GM18870 (cell line): ENCODE data around the gene ZBTB24.
"Not testable (repeated sequence)": the region's sequence is repeated elsewhere in the genome, so short reads cannot be mapped to it uniquely, and the experiment has no call there.

ENCODE experiments used
- ATAC-seq: cut with Tn5 transposase; IDR thresholded peaks from one replicate; pipeline ENCODE4 v1.9.1; 2021; ENCODE audit warnings: moderate library complexity; ENCODE audit not compliant: unreplicated experiment

ZBTB24 gene

DNA sequence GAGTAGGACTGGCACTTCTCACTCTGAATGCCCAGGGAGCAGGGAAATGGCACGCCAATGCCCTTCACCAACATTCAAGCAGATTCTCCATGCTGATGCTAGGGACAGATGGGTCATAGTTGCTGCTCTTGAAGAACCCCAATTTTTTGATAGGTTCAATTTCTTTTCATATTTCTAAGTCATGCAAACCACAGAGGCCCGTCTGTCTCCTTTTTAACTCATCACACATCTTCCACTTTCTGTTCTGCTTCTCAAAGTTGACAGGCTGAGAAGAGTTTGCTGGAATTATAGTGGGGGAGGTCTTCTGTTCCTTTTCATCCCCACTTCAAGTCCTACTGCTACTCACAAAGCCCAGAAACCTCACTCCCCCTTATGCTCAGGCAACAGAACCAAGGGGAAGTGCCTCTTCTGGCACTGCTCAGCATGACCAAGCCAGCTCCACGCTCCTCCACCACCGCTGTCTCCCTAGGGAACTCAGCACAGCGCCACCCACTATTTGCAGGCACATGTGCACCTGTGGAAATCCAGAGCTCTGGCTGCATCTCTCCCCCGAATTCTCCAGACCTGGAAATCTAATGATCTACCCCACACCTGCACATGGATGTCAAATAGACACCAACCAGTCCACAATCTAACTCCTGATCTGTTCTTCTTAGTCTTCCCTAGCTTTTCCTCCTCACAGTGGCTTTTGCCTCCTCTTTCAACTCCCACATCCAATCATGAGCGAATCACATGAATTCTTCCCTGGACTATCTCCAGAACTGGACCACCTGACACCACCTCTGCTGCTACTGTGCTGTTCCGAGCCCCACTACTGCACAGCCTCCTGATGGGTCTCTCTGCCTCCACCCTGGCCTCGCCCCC lies 10.7 kb downstream of the ZBTB24 start:
- ATAC-seq, result no peak

DNA sequence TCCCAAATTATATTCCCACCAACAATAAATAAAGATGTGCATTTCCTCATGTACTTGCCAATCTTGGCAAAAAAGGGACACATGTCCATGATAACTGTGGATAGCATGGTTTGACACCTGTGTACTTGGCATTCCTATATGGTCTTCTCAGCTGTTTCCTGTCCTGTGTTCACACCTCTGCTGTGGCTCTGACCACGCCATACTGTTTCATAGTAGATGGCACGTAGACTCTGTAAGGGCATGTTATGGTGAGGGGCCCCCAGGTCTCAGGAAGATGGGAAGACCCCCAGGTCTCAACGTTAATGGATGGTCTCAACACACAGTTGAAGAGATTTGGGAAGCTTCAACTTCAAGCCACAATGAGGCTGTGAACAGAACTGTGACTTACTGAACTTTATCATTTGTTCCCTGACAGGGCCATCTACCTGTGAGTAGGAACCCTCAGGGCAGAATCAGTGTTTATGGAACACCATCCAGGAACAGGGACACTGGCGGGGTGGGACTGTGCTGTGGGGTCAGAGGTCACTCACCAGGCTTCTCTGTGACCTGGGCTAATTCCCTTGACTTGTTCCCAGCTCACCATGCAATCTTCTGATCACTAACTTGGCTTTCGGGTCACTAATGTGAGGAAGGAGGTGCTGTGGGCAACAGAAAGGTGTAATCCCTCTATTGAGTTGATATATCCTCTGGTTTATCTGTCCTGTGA lies 11.8 kb downstream of the ZBTB24 start:
- no peak for ATAC-seq

DNA sequence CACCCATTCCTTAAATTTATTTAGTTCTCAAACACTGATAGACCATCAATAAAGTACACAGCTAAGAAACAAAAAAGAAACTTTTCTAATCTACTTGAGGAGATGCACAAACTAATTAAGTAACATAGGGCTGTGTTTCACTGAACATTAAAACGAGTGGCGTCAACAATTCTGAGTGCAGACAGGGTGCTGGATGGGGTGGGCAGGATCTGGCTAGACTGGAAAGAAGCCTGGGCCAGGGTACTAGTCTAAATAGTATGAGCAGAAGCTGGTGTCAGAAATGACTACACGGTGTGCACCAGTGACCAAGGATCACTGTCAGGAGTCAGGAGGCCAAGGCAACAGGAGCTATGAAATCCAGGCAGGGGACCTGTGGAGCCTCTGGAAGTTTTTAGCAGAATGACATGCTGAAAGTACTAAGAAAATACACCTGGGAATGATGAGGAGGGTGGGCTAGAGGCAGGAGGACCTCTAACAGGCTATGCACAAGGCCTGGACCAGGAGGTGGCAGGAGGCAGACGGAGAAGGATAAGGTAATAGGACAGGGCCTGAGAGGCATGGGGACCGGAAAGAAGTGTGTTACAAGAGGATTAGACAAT lies 13.3 kb downstream of the ZBTB24 start:
- ATAC-seq, result no peak

DNA sequence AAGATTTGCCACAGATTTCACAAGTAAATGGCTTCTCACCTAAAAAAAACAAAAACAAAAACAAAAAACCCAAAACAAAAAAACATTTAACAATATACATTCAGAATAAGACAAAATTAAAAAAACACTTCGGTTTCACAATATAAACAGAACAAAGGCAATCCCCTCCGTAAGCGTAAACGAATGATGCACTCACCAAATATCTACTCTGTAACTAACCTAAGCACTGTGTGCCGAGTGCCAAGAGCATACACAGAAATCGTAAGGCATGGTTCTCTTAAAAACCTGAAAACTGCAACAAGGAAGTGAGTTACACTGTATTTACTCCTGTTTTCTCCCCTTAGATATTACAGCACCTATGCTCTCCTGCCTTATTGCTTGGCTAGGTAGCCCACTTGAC lies 15.3 kb downstream of the ZBTB24 start:
- ATAC-seq, result no peak

DNA sequence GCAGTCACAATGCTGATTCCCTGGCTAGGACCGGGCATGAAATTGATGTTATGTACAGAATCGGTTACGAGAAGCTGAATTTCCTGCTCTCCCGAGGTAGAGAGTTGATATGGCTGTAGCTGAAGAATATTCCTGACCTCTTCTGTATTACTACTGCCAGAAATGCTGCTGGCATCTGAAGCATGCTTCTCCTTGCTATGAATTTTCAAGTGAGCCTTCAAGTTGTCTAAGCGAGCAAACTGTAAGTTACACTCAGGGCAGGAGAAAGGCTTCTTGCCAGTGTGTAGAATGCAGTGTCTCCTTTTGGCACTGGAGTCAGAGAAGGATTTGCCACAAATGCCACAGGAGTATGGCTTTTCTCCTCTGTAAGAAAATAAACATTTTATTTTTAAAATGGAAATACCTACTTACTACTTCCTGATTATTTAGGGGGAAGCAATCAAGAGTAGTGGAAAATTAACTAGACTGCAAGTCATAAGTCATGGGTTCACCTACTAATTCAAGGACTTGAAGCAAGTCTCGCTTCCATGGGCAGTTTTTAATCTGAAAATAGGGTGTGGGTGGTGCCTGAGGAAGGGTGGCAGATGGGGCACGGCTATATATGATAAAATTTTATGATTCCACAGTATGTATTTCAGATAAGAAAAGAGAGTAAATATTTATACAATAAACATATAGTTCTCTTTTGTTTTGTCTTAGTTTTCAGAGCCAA lies 16.7 kb downstream of the ZBTB24 start:
- ATAC-seq, result no peak

DNA sequence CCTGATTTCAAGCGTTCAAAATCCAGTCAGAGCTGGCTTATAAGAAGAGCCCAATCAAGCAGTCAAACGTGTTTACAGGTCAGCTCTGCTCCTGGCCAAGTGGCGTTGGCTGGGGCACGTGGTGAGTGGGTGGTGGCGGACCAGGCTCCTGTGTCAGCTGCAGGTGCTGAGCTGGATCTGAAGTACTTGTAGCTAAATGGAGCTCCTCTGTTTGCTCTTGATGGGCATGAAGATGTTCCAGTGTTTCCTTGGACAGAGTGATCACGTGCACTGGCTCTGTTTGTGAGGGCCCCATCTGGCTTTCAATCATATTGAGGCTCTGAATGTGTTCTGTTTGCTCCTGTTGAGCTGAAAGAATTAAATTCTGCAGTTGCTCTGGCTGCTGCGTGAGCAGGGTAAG lies 17.2 kb downstream of the ZBTB24 start:
- no peak for ATAC-seq

DNA sequence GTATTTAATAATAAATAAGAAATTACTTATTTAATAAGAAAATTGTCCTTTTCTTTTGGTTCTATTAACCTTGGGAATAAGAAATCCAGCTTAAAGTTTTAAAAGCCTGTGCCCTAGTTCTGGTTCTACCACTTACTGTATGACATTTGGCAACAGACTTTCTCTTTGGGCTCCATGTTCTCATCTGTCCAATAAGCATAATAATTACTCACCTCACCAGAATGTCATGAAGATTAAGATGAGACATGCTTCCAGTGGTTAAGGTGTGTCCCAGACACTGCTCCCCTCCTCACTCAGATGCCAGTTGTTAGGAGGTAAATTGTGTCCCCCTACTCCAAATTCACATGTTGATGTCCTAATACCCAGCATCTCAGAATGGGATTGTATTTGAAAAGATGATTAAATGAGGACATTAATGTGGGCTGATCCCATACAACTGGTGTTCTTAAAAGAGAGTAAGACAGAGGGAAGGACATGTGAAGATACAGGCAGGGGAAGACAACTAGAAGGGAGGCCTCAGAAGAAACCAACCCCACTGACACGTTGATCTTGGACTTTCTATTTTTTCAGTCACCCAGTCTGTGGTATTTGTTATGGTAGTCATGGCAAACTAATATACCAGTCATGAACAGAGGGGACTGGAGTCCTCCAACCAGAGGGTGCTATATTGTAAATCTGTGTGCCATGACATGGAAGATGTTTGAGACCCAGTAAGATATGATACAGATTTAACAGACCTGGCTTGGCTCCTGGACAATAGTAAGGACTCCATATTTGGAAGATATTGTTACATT lies 21.1 kb downstream of the ZBTB24 start:
- ATAC-seq, result no peak

DNA sequence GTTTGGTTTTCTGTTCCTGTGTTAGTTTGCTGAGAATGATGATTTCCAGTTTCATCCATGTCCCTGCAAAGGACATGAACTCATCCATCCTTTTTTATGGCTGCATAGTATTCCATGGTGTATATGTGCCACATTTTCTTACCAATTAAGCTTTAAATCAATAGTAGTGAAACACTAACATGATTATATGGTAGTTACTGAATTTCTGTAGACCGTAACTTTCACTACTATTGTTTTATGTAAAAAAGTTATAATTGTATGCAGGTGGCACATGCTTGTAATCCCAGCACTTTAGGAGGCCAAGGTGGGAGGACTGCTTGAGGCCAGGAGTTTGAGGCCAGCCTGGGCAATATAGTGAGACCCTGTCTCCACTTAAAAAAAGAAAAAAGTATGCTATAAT lies 21.8 kb downstream of the ZBTB24 start:
- not testable (repeated sequence) for ATAC-seq

DNA sequence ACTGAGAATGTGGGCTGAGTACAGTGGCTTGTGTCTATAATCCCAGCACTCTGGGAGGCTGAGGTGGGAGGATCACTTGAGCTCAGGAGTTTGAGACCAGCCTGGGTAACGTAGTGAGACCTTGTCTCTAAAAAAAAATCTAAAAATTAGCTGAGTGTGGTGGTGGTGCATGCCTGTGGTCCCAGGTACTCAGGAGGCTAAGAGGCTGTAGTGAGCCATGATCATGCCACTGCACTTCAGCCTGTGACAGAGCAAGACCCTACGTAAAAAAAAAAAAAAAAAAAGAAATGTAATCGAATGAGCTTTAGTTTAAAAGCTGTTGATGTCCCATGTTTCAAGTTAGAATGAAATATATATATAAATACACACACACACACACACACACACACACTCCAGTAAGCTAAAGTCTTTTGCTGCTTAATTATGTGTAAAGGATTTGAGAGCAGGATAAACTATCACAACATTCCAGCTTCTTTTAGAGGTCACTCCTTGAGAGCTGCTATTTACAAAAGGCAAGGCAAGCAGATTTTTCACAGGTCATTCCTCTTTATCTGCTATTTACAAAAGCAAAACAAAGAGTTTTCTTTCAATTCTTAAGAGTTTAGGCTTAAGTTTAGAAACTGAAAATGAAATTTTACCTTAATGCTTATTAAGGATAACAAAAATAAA lies 22.7 kb downstream of the ZBTB24 start:
- no peak for ATAC-seq

DNA sequence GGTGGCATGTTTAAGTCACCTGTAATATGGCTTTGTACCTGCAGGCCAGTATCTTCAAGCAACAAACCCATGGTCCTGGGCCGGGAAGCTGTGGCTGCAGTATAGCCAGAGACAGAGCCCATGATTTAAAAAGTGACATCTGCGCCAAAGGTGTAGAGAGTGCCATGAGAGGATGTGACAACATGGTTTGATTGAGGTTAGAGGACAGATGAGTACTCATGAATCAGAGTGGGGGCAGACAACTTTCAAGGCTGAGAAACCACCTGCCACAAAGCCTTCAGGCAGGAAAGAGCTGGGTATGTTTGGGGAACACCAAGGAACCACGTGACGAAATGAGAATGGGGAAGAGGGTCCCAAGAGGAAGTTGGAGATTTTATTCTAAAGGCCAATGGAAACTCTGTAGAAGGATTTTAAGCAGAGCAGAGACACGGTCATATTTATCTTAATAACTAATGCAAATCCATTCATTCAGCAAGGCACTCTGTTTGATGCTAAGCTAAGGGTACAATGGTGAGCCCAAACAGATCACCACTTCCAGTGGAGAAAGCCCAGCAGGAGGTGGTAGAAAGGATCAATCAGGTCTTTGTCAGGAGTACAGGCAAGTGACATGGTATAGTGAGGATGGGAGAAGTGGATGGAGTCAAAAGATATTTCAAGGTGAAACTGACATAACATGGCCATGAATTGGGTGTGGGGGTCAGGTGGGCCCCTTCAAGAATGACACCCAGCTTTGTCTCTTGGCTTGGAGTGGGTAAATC lies 24.1 kb downstream of the ZBTB24 start:
- peak; percentile 28 for ATAC-seq

DNA sequence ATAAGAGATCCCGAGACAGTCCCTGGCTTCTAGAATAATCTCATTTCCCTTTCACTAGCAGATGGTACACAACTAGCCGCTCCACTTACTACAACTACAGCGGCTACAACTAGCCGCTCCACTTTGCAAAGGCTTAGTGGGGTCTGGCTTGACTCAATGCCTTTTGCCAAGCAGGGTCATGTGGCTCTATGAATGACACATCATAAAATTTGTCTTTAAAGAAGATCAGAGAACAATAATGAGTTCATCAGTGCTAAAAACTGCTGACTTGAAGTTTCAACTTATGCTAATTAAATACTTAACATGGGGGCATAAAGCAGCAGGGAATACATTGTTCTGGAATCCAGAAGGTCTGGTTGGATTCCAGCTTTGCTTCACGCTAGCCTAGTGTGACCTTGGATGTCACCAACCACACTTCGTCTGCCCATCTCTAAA lies 25.4 kb downstream of the ZBTB24 start:
- no peak for ATAC-seq

DNA sequence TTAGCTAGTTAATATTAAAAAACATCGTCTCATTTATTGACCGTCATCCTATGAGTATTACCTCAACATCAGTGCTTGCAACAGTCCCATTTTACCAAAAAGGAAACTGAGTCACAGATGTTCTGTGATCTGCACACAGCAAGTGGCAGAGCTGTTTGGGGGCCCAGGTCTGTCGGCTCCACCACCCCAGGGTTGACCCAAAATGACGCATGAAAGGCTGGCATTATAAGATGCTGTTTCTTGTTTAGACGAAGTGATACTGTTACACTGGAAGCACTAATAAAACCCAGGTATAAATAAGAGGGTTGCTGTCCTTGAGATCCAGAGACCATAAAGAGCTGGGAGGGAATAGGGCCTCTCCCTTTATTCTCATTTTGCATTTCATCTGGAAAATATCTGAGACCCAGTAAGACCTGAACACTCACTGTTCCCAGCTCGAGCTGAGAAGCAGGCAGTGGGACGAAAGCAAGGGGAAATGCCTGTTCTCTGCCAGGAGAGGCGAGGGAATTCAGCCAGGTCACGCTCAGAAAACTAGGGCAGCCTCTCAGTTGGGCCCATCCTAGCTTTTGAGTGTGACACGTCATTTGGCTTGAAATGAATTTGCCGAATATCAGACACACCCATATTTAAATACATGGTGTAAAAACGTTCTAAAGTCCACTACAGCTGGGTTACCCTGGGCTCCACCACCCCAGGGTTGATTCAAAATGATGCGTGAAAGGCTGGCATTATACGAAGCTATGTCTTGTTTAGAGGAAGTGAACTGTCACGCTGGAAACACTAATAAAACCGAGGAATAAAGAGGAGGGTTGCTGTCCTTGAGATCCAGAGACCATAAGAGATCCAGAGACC lies 26.1 kb downstream of the ZBTB24 start:
- no peak for ATAC-seq

DNA sequence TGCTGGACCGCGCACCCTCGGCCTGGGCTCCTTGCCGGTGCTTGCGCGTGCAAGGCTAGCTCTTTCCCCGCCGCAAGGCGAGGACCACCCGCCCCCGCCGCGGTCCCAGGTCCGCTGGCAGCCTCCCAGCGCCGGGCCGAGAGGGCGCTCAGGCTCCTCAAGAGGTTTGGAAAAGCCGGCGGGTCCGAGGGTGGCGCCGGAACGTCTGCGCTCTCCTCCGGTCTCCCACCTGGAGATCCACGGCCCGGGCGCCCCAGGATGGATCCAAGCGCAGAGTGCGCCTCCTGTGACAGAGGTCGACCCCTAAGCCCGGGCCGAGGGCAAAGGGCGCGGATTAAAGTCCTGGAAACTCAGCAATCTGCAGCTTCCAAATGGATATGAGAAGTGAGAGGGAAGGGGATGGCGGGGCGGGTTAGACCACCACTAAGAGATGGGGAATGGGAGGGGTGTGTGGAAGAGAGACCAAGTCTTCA lies 26.9 kb downstream of the ZBTB24 start:
- no peak for ATAC-seq

DNA sequence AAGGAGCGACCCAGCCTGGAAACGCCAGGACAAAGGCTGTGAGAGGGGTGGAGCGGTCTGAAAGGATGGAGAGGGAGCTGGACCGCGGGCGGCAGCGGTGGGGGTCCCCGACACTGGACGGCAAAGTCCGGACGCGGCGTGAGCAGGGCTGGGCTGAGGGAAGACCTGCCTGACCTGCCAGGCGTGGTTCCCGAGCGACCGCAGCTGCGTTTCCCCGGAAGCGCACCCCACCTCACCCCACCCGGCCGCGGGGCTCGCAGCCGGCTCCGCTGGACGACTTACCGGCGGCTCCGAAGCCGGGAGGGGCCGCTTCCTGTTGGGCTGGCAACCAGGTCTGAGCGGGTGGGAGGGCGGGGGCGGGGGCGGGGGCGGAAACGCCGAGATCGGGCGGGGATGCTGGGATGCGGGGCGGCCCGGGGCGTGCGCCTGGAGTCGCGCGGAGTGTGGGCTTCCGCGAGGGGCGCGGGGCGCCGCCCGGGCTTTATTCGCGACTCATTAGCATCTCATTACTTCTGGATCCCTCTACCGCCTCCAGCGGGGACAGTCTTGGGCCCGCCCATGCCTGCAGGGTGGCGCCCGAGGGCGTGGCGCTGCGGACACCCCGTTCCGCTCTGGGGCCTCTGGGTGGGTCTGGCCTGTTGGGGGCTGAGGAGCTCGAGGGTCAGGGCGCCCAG lies 27.4 kb downstream of the ZBTB24 start, which contains the start of gene MICAL1:
Gene MICAL1 (minus strand): TSS at position 336 of the 674 bp plus-strand sequence. CDS start 1,576 bp downstream, outside the sequence.
- peak; percentile 47 for ATAC-seq

DNA sequence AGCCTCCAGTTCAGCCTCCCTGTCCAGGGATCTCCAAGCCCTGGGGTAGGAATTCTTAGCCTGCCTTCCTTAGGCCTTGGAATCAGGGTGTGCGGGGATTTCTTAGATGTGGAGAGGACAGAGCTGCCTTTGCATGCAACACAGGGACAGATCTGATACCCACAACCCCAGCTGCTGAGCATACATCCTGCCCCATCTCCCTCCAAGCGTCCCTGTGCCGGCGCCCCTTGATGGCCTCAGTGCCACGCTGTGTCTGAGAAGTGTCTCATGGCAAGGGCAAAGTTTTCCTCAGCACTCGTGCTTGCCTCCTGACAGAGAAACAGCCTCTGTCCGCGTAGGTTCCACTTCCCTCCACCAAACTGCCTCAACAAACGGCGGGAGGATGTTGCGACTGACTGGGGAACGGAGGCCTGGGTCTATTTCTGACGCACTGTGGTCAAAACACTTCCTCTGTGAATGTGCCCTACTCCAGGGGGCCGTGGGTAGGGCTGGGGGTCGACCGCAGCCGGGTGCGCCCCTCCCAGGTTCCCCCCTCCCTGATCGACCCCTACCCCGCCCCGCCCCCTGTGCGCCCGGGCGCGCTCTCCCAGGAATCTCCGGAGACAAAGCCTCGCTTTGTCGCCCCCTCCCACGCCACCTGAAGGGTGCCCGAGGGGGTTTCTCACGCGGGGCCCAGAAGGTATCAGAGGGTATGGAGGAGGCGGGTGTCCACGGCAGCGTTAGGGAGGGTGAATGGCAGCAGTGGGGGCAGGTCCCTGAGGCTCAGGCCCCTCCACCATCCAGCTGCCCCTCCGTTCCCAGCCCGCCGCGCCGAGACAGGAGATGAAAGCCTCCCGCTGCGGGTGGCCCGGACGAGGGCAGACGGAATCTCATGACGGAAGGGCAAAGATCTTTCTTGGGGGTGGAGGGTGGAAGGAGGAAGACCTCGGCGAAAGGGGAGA lies 28.3 kb downstream of the ZBTB24 start:
- peak; percentile 13 for ATAC-seq
